HG02970 (cell line): ENCODE measurements around the gene RWDD2A.
"Not testable (repeated sequence)": the region's sequence is repeated elsewhere in the genome, so short reads cannot be mapped to it uniquely, and the experiment has no call there.

Experiments
- ATAC-seq: cut with Tn5 transposase; IDR thresholded peaks from one replicate; pipeline ENCODE4 v1.9.1; 2021; ENCODE audit warnings: mild to moderate bottlenecking, moderate library complexity, moderate number of reproducible peaks; ENCODE audit not compliant: unreplicated experiment, low FRiP score

The RWDD2A gene

GRCh38 chr6:83192871-83193746 lies at the start of gene RWDD2A, which contains the start of gene PGM3:
Gene RWDD2A (plus strand): TSS chr6:83193357. CDS start chr6:83194452, 1,095 bp downstream.
Gene PGM3 (minus strand): TSS chr6:83193265. CDS start chr6:83191012, 2,253 bp downstream.
- ATAC-seq, result peak; percentile 98

GRCh38 chr6:83151114-83151513 lies 42.0 kb upstream of the RWDD2A start:
- ATAC-seq, result no peak

DNA sequence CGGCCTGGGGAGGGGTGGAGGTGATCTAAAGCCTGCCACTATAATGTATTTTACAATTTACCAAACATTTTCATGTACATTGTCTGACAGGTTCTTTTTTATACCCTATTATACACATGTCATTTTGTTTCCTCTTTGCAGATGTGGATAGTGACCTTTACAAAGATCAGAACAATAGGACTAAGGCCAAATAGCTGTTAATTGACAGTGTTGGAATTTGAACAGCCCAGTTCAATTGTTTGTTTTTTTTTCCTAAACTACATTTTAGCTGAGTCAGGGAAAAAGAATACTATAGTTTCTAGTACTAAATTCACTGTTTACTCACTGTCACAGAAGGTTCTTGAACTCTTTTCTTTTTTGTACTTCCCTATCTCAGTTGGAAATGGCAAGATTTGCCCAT lies 40.2 kb upstream of the RWDD2A start:
- no peak for ATAC-seq

- no peak for ATAC-seq
These were observed 39.2 kb upstream of the RWDD2A start for GRCh38 chr6:83153883-83154521.

GRCh38 chr6:83155794-83156193 lies 37.4 kb upstream of the RWDD2A start:
- no peak for ATAC-seq

DNA sequence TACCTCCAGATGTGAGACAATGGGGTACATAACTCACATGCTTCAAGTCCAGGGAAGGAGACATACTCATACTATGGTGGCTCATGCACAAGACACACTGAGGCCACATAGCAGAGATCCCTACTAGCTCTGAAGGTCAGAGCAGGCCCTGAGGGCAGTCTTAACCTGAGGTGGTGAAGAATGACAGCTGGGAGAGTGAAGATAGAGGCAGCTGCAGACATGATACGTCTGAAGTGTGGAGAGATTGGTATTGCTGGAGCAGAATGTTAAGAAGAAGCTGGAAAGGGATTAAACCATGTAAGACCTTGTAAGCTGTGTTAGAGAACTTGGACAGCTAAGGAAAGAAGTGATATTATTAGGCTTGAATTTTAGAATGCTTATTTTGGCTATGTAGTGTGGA lies 33.0 kb upstream of the RWDD2A start:
- no peak for ATAC-seq

DNA sequence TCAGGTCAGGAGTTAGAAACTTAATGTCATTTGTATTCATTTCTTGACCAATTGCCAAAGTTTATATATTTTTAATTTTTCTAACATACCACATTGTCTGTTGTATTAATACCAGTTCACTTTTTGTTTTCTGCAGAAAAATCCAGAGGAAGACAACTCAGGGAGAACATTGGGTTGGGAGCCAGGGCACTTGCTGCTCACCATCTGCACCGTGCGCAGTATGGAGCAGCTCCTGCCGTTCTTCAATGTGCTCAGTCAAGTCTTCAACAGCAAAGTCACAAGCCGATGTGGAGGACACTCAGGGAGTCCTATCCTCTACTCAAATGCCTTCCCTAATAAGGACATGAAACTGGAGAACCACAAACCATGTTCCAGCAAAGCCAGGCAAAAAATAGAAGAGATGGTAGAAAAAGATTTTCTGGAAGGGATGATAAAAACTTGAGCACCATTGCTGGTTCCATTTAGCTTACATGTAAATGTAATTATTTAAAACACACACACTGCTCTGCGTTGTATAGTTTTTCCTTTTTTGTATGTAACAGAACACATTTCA lies 25.4 kb upstream of the RWDD2A start:
- no peak for ATAC-seq

DNA sequence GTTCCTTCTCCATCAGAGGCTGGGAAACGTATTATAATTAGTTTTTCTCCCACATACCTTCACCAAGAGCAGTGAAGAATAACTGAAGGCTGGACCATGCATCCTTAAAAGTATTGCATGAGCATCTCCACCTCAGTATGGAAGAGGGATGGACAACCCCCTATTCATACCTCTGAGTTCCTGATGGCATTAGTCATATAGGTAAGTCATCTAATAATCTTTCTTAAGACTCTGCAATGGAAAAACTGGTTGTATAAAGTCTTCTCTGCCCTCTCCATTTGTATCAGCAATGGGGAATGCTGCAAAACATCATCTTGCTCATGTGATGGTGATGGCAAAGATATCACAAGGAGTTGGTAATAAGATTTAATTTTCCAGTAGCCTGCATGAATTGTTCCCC lies 24.6 kb upstream of the RWDD2A start:
- ATAC-seq, result no peak

DNA sequence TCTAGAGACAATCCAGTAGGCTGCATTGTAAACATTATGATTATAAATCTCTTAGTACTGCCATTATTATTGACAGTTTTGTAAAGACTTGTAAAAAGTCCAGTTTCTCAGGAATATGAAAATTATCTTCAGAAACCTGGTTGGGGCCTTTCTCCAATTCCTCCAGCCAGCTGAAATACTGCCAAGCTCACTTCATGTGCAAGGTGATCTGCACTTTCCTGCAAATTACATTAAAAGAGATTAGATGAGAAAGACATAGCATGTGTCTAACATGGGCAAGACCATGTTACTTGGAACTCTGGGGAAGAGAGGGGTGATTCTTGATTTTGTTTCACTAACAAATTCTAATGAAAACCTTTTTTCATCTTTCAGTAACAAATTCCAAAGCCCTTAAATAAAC lies 24.1 kb upstream of the RWDD2A start:
- ATAC-seq, result no peak

DNA sequence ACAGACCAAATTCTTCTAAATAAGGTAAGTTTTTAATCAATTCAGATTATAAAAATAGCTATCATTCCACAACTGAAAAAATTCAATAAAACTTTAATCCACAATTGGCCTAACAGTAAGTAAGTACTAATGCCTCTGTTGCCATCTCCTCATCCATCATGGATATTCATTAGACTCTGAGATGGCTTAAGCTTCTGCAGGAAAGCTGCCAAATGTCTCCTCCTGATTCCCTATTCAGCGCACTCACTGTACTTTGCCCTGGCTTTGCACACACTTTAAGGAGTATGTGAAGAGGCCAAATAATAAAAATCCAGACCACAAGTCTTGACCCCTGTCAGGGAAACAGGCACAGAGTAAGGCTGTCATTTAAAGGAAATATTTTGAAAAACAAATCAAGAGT lies 23.6 kb upstream of the RWDD2A start:
- ATAC-seq, result no peak

- ATAC-seq, result no peak
These were observed 16.9 kb upstream of the RWDD2A start for GRCh38 chr6:83176246-83176645.

GRCh38 chr6:83180426-83180950 lies 12.7 kb upstream of the RWDD2A start:
- ATAC-seq, result no peak

- no peak for ATAC-seq
These were observed 11.0 kb upstream of the RWDD2A start for GRCh38 chr6:83182114-83182513.

DNA sequence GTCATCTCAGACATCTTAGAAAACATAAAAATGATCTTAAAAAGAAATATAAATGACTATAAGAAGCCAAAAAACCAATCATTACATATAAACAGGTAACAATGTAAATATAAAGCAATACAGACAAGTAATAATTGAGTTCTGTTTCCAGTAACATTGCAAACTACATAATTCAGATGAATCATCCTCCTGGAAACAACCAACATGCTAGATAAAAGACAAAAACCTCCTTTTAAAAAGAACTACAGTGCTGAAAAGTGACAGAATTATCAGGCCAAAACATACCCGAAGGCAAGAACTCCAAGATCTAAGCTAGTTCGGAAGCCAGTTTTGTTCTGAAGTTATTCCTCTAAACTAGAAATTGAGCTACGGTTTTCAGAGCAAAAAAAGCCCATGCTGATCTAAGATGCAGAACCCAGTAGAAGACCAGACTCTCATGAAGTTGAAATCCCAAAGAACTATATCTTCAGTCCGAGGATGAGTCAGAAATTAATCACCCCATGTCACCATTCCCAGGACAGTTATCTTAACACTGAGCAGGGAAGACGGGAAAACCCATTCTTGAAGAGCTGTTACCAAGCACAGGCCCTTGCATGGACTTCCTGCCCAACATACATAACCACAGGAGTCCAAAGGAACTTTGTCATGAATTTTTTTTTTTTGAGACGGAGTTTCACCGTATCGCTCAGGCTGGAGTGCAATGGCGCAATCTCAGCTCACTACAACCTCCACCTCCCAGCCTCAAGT lies 9.9 kb upstream of the RWDD2A start:
- ATAC-seq, result no peak

DNA sequence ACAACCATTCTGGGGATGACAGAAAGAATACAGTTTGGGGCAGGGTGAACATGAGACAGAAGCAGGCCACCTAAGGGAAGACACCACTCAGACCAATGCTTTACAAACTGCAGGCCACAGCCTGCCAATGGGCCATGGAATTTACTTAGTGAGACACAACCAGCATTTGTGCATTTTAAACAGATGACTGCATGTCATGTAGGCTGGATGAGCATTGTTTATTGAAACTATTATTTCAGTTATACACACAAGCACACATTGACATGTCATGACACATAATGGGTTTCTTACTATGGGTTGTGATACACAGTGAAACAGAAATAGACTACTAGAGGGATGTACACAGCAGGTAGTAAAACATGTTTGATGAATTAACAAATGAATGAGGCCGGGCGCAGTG lies 8.1 kb upstream of the RWDD2A start:
- no peak for ATAC-seq

DNA sequence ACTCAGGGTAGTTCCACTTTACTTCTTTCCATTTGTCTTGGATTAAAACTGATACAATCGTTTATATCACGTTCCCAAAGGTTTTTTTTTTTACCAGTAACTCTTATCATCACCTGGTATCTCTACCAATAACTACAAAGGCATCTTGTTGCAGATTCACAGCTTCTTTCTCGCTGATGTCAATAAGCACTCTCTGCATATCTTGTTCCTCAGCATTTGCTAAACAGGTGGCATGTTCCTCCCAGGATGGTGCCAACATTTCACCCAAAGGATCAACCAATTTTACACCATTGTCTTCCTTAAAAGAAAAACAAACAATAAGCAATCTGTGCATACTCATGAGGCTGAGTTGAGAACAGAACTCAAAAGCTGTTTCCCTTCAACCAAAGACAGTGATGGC lies 4.7 kb upstream of the RWDD2A start:
- ATAC-seq, result no peak

DNA sequence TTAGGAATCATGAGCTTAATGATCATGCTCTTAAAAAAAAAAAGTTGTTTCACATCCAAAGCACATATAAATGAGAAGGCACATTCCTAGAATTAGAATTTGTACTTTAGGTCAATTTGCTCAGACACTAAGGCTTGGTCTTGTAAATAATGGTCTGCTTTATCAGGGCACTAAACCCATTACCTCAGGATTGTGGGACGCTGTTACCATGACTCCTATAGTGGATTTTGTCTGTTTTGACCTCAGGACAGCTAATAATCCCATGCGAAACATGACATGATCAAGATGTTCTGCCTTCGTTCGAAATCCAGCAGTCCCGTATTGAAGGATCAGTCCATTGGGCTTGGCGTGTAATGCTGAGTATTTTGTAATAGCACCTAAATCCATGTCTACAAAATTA lies 2.5 kb upstream of the RWDD2A start:
- no peak for ATAC-seq

- not testable (repeated sequence) for ATAC-seq
These were observed 1.2 kb upstream of the RWDD2A start for GRCh38 chr6:83191974-83192373.

DNA sequence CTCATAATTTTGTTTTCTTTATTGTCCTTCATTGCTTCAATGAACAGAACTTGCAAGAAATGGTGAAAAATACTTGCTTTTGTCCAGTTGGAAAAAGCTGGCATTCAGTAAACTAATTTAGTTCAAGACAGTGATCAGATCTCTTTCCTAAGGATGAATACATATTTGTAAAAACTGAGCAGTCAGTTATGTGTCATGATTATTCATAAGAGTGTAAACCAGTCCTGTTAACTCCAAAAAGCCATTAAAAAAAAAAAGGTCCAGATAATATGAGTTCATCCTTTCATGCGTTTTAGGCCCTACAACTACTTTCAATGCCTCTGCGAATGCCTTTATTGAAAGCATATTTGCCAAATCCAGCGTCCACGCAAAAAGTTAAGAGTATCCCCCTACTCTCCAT lies 701 bp upstream of the RWDD2A start:
- no peak for ATAC-seq

DNA sequence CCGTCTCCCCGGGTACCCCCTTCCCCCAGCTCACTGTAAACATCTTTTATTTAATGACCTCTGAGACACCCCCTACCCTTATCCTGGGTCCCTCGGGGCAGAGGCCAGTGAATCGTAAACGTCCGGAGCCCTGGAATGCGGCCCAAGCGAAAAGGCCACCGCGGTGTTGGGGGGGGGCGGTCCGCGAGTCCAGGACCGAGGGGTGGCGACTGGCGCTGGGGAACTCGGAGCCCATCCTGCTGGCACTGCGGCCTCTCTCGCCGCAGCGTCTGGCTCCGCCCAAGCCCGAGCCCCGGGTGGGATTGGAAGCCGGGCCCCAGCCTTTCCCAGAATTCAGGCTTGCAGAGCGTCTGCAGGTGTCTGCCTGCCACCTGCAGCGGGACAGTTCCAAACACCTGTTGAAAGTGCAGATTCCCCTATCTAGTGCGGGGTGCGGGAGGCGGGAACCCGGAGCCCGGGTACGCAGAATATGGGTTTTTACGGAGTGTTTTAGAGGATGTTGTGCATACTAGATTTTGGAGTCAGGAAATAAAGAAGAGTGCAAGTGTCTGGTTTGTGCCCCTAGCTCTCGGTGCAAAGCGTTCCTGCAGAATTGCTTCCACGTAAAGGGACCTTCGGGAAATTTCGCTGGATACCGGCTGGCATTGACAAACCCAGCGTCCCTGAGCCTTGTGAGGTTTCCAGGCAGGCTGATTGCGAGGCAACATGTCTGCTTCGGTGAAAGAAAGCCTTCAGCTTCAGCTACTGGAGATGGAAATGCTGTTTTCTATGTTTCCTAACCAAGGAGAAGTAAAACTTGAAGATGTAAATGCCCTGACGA lies 800 bp downstream of the RWDD2A start:
- ATAC-seq, result no peak
